Peyer's patch (tissue), 4 donors: ENCODE measurements around the gene DSCAML1. TPM values are rescaled to one million over a fixed set of nuclear protein-coding genes. Genes with fewer than 3 reads are reported as not detected.

Experiments
- DNase-seq, 3 donors: peaks; one replicate each; pipeline ENCODE4 v3.0.0-alpha.2; 2017 to 2019
- H3K27ac ChIP-seq, 4 donors: fragments of 200-600 bp; sonication (generic); one replicate each; pipeline ENCODE4 v1.5.1; 2016 to 2019
- H3K27me3 ChIP-seq, 2 donors: fragments of 200-600 bp; sonication (generic); one replicate each; pipeline ENCODE4 v1.5.1; 2019
- H3K36me3 ChIP-seq, 3 donors: fragments of 200-600 bp; sonication (generic); one replicate each; pipeline ENCODE4 v1.5.1; 2016 to 2019
- H3K4me1 ChIP-seq, 4 donors: fragments of 200-600 bp; sonication (generic); one replicate each; pipeline ENCODE4 v1.5.1; 2016 to 2019
- H3K4me3 ChIP-seq, 4 donors: fragments of 200-600 bp; sonication (generic); 1 replicate in 3 of 4; 2 replicates in 1 of 4; pipeline ENCODE4 v1.5.1; 2016 to 2019; ENCODE audit warnings: mild to moderate bottlenecking in 1 of 4
- H3K9me3 ChIP-seq, 4 donors: fragments of 200-600 bp; sonication (generic); one replicate each; pipeline ENCODE4 v1.5.1; 2016 to 2019; ENCODE audit warnings: mild to moderate bottlenecking in 1 of 4
- CTCF ChIP-seq, 6 experiments: fragments of 450-650 bp in 4 of 6; fragments of 200-600 bp in 2 of 6; sonication (generic) in 1 of 6; IDR thresholded peaks; one replicate each; pipeline ENCODE4 v1.5.1; 2017 to 2019; ENCODE audit warnings: antibody characterized with exemption in 6 of 6, mild to moderate bottlenecking in 3 of 6, moderate library complexity in 1 of 6
- POLR2A ChIP-seq, 2 donors: fragments of 450-650 bp; IDR thresholded peaks; one replicate each; pipeline ENCODE4 v1.5.1; 2017; ENCODE audit warnings: antibody characterized with exemption in 2 of 2, mild to moderate bottlenecking in 2 of 2, moderate library complexity in 2 of 2
- total RNA-seq, 4 donors: library from RNA; depleted of rRNA; stranded (reverse); fragments of >200 nt; gene quantifications; one replicate each; pipeline ENCODE4 v1.1.0, GENCODE V29; 2016

The DSCAML1 gene
- total RNA-seq, 4 donors from 2014 or later = 0.18 to 5.8 (median 2.9) TPM

DNA sequence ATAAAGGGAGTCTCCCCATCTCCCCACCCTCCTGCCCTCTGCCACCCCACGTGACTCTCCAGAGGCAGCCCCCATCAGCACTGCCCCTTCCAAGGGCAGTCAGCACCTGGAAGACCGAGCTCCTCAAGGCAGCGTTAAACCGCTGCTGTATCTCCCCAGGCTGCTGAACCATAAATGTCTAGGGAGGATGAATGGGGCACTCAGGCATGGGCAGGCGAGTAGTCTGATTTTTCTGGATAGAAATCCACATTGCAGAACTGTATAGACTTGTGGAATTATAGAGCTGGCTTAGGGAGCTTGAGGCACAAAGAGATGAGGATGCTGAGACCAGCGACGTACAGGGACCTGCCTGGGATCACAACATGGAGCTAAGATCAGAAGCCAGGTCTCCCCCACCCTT lies 269.7 kb downstream of the DSCAML1 start:
- Histone ChIP-seq H3K27ac (no peak overlapping the region), H3K27me3 (no peaks in the 10 kb centered on the region), H3K4me3 (no peak overlapping the region), H3K9me3 (no peaks in the 10 kb centered on the region), H3K36me3 (no peaks in the 10 kb centered on the region), H3K4me1 (no peaks in the 10 kb centered on the region)
- TF ChIP-seq CTCF (IDR thresholded peaks at IDR 0.05) = no peak
- no peak for TF ChIP-seq POLR2A (IDR thresholded peaks at IDR 0.05)
- no peak for DNase-seq

- Histone ChIP-seq H3K27me3 (no peaks in the 10 kb centered on the region), H3K4me1 (no peaks in the 10 kb centered on the region), H3K27ac (no peak overlapping the region), H3K4me3 (no peak overlapping the region), H3K36me3 (no peaks in the 10 kb centered on the region), H3K9me3 (no peaks in the 10 kb centered on the region)
- DNase-seq = no peak
- no peak for TF ChIP-seq CTCF (IDR thresholded peaks at IDR 0.05)
- TF ChIP-seq POLR2A (IDR thresholded peaks at IDR 0.05) = no peak
Observed at GRCh38 chr11:117525866-117526542, 271.0 kb downstream of the DSCAML1 start.

- Histone ChIP-seq H3K27ac (no peak overlapping the region), H3K36me3 (no peaks in the 10 kb centered on the region), H3K27me3 (no peaks in the 10 kb centered on the region), H3K4me1 (peaks cover 0 to 11% (median 3%) of the 10 kb centered on the region in 4 donors), H3K4me3 (no peak overlapping the region), H3K9me3 (no peaks in the 10 kb centered on the region)
- no peak for TF ChIP-seq CTCF (IDR thresholded peaks at IDR 0.05)
- TF ChIP-seq POLR2A (IDR thresholded peaks at IDR 0.05) = no peak
- DNase-seq = no peak
Observed at GRCh38 chr11:117524468-117525183, 272.4 kb downstream of the DSCAML1 start.

DNA sequence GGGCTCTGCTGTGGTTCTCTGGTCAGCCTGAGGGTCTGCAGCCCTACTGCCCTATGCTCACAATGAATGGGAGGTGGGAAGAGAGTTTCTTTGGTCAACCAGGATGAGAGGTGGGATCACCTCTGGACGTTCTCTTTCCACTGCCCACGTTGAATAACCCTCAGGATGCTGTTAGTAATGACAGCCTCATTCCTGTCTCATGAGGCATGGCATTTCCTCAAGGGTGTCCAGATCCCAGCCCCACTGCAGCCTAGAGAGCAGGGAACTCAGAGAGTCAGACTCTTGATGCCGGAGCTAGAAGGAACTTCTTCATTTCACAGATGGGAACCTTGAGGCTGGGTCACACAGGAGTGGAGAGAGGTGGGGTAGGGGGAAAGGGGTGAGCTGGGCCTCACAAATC lies 273.3 kb downstream of the DSCAML1 start:
- no peak for TF ChIP-seq CTCF (IDR thresholded peaks at IDR 0.05)
- no peak for TF ChIP-seq POLR2A (IDR thresholded peaks at IDR 0.05)

GRCh38 chr11:117521974-117522373 lies 275.0 kb downstream of the DSCAML1 start:
- H3K27me3 ChIP-seq = no peaks in the 10 kb centered on the region
- peaks cover 0 to 24% (median 7%) of the 10 kb centered on the region in 4 donors for H3K4me1 ChIP-seq
- no peak overlapping the region for H3K27ac ChIP-seq
- no peak for TF ChIP-seq POLR2A (IDR thresholded peaks at IDR 0.05)
- TF ChIP-seq CTCF (IDR thresholded peaks at IDR 0.05) = no peak
- H3K9me3 ChIP-seq = no peaks in the 10 kb centered on the region
- no peak for DNase-seq
- no peaks in the 10 kb centered on the region for H3K36me3 ChIP-seq
- no peak overlapping the region for H3K4me3 ChIP-seq

More for the DNA sequence above, 273.3 kb downstream of the DSCAML1 start:
- Histone ChIP-seq H3K9me3 (no peaks in the 10 kb centered on the region), H3K36me3 (no peaks in the 10 kb centered on the region), H3K27ac (no peak overlapping the region), H3K4me1 (peaks cover 0 to 20% (median 6%) of the 10 kb centered on the region in 4 donors), H3K27me3 (no peaks in the 10 kb centered on the region), H3K4me3 (no peak overlapping the region)
- no peak for DNase-seq
